Peyer's patch (tissue), 4 donors: ENCODE measurements around the gene SFXN1. TPM values are rescaled to one million over a fixed set of nuclear protein-coding genes. Genes with fewer than 3 reads are reported as not detected.

Source experiments
- DNase-seq, 3 donors: peaks; one replicate each; pipeline ENCODE4 v3.0.0-alpha.2; 2017 to 2019
- H3K27ac ChIP-seq, 4 donors: fragments of 200-600 bp; sonication (generic); one replicate each; pipeline ENCODE4 v1.5.1; 2016 to 2019
- H3K27me3 ChIP-seq, 2 donors: fragments of 200-600 bp; sonication (generic); one replicate each; pipeline ENCODE4 v1.5.1; 2019
- H3K36me3 ChIP-seq, 3 donors: fragments of 200-600 bp; sonication (generic); one replicate each; pipeline ENCODE4 v1.5.1; 2016 to 2019
- H3K4me1 ChIP-seq, 4 donors: fragments of 200-600 bp; sonication (generic); one replicate each; pipeline ENCODE4 v1.5.1; 2016 to 2019
- H3K4me3 ChIP-seq, 4 donors: fragments of 200-600 bp; sonication (generic); 1 replicate in 3 of 4; 2 replicates in 1 of 4; pipeline ENCODE4 v1.5.1; 2016 to 2019; ENCODE audit warnings: mild to moderate bottlenecking in 1 of 4
- H3K9me3 ChIP-seq, 4 donors: fragments of 200-600 bp; sonication (generic); one replicate each; pipeline ENCODE4 v1.5.1; 2016 to 2019; ENCODE audit warnings: mild to moderate bottlenecking in 1 of 4
- CTCF ChIP-seq, 6 experiments: fragments of 450-650 bp in 4 of 6; fragments of 200-600 bp in 2 of 6; sonication (generic) in 1 of 6; IDR thresholded peaks; one replicate each; pipeline ENCODE4 v1.5.1; 2017 to 2019; ENCODE audit warnings: antibody characterized with exemption in 6 of 6, mild to moderate bottlenecking in 3 of 6, moderate library complexity in 1 of 6
- POLR2A ChIP-seq, 2 donors: fragments of 450-650 bp; IDR thresholded peaks; one replicate each; pipeline ENCODE4 v1.5.1; 2017; ENCODE audit warnings: antibody characterized with exemption in 2 of 2, mild to moderate bottlenecking in 2 of 2, moderate library complexity in 2 of 2
- total RNA-seq, 4 donors: library from RNA; depleted of rRNA; stranded (reverse); fragments of >200 nt; gene quantifications; one replicate each; pipeline ENCODE4 v1.1.0, GENCODE V29; 2016

Gene SFXN1
- total RNA-seq, 4 donors from 2014 or later, result 38.0 to 85.8 (median 63.5) TPM

- DNase-seq, result no peak
Observed at GRCh38 chr5:175547842-175548241, 69.5 kb downstream of the SFXN1 start.

GRCh38 chr5:175548626-175549311, 70.4 kb downstream of the SFXN1 start:
- no peak for DNase-seq
- Histone ChIP-seq H3K36me3 (no peaks in the 10 kb centered on the region), H3K27me3 (no peaks in the 10 kb centered on the region), H3K4me3 (no peak overlapping the region), H3K27ac (no peak overlapping the region), H3K9me3 (no peaks in the 10 kb centered on the region), H3K4me1 (no peaks in the 10 kb centered on the region)
- no peak for TF ChIP-seq CTCF (IDR thresholded peaks at IDR 0.05)
- TF ChIP-seq POLR2A (IDR thresholded peaks at IDR 0.05), result no peak

More at GRCh38 chr5:175547842-175548241, 69.5 kb downstream of the SFXN1 start:
- no peak overlapping the region for H3K4me3 ChIP-seq
- H3K36me3 ChIP-seq, result no peaks in the 10 kb centered on the region
- no peak overlapping the region for H3K27ac ChIP-seq
- no peak for TF ChIP-seq CTCF (IDR thresholded peaks at IDR 0.05)
- no peak for TF ChIP-seq POLR2A (IDR thresholded peaks at IDR 0.05)
- H3K27me3 ChIP-seq, result no peaks in the 10 kb centered on the region
- no peaks in the 10 kb centered on the region for H3K9me3 ChIP-seq
- H3K4me1 ChIP-seq, result no peaks in the 10 kb centered on the region

GRCh38 chr5:175550055-175550805, 71.9 kb downstream of the SFXN1 start:
- TF ChIP-seq POLR2A (IDR thresholded peaks at IDR 0.05) (no peak), CTCF (IDR thresholded peaks at IDR 0.05) (no peak)
- DNase-seq, result no peak
- H3K27ac ChIP-seq, result no peak overlapping the region
- H3K9me3 ChIP-seq, result no peaks in the 10 kb centered on the region
- no peaks in the 10 kb centered on the region for H3K4me1 ChIP-seq
- H3K27me3 ChIP-seq, result no peaks in the 10 kb centered on the region
- H3K36me3 ChIP-seq, result no peaks in the 10 kb centered on the region
- no peak overlapping the region for H3K4me3 ChIP-seq

GRCh38 chr5:175551266-175551665, 72.9 kb downstream of the SFXN1 start:
- H3K27ac ChIP-seq, result no peak overlapping the region
- TF ChIP-seq CTCF (IDR thresholded peaks at IDR 0.05), result no peak
- TF ChIP-seq POLR2A (IDR thresholded peaks at IDR 0.05), result no peak
- H3K4me3 ChIP-seq, result no peak overlapping the region
- no peak for DNase-seq
- H3K27me3 ChIP-seq, result no peaks in the 10 kb centered on the region
- no peaks in the 10 kb centered on the region for H3K36me3 ChIP-seq
- no peaks in the 10 kb centered on the region for H3K9me3 ChIP-seq
- no peaks in the 10 kb centered on the region for H3K4me1 ChIP-seq

GRCh38 chr5:175554296-175554695, 75.9 kb downstream of the SFXN1 start:
- H3K9me3 ChIP-seq, result no peaks in the 10 kb centered on the region
- no peak for DNase-seq
- no peak overlapping the region for H3K4me3 ChIP-seq
- H3K4me1 ChIP-seq, result no peaks in the 10 kb centered on the region
- no peak overlapping the region for H3K27ac ChIP-seq
- no peaks in the 10 kb centered on the region for H3K27me3 ChIP-seq
- TF ChIP-seq CTCF (IDR thresholded peaks at IDR 0.05), result no peak
- TF ChIP-seq POLR2A (IDR thresholded peaks at IDR 0.05), result no peak
- no peaks in the 10 kb centered on the region for H3K36me3 ChIP-seq
